DOHH2 (cell line): ENCODE data around the gene SCAP.

ENCODE experiments used
- CTCF ChIP-seq: fragments of 200-600 bp; sonication (generic); IDR thresholded peaks from one replicate; pipeline ENCODE4 v1.5.1; 2014; ENCODE audit warnings: antibody characterized with exemption, mild to moderate bottlenecking, low read depth, low read length; ENCODE audit not compliant: poor library complexity, severe bottlenecking
- EZH2phosphoT487 ChIP-seq: fragments of 200-600 bp; sonication (generic); IDR thresholded peaks from 2 replicates; pipeline ENCODE4 v1.6.1; 2017; ENCODE audit warnings: borderline replicate concordance, mild to moderate bottlenecking, antibody characterized with exemption, low read length, moderate library complexity, mixed read lengths

GRCh38 chr3:47377186-47377585, 98.6 kb downstream of the SCAP start:
- TF ChIP-seq CTCF (no peak), EZH2phosphoT487 (no peak)
